GM12878 (cell line): ENCODE measurements around the gene NAV2.

Experiments used
- BACH1 ChIP-seq: fragments of 450-650 bp; IDR thresholded peaks from 2 replicates; pipeline ENCODE4 v1.6.1; 2017; ENCODE audit warnings: mild to moderate bottlenecking, borderline replicate concordance
- CEBPZ ChIP-seq: fragments of 150-350 bp; IDR thresholded peaks from 2 replicates; pipeline ENCODE4 v1.6.1; 2016; ENCODE audit warnings: low read depth, low read length
- CHD1 ChIP-seq: IDR thresholded peaks from 2 replicates; pipeline ENCODE4 v1.6.1; 2012; ENCODE audit warnings: low read depth, low read length, improper control_type of control experiment
- CTCF ChIP-seq, 3 experiments: IDR thresholded peaks in 2 of 3; conservative IDR thresholded peaks in 1 of 3; 2 replicates each; pipeline ENCODE4 v1.5.1; 2011; ENCODE audit warnings: low read depth in 3 of 3, low read length in 3 of 3, mild to moderate bottlenecking in 3 of 3, control low read depth in 2 of 3, moderate library complexity in 2 of 3, inconsistent platforms in 1 of 3, mixed read lengths in 1 of 3; ENCODE audit not compliant: control insufficient read depth in 2 of 3, insufficient read depth in 1 of 3; ENCODE audit errors: extremely low read depth in 1 of 3
- EP300 ChIP-seq, 2 experiments: fragments of 150-350 bp in 1 of 2; IDR thresholded peaks; 2 replicates each; pipeline ENCODE4 v1.6.1; 2011 to 2012; ENCODE audit warnings: low read depth in 2 of 2, low read length in 2 of 2, borderline replicate concordance in 1 of 2, improper control_type of control experiment in 1 of 2, inconsistent platforms in 1 of 2; ENCODE audit not compliant: control insufficient read depth in 1 of 2
- EZH2 ChIP-seq: IDR thresholded peaks from 2 replicates; pipeline ENCODE4 v1.6.1; 2012; ENCODE audit warnings: low read depth, mild to moderate bottlenecking, control low read depth, inconsistent platforms, low read length, borderline replicate concordance; ENCODE audit not compliant: control insufficient read depth
- JUND ChIP-seq: IDR thresholded peaks from 2 replicates; pipeline ENCODE4 v1.6.1; 2012; ENCODE audit warnings: low read depth, mild to moderate bottlenecking, low read length, improper control_type of control experiment, moderate library complexity
- KAT2A ChIP-seq: conservative IDR thresholded peaks from 2 replicates; pipeline ENCODE4 v1.6.1; 2011; ENCODE audit warnings: low read depth, low read length; ENCODE audit not compliant: control insufficient read depth
- NR2C2 ChIP-seq: IDR thresholded peaks from 2 replicates; pipeline ENCODE4 v1.6.1; 2011; ENCODE audit warnings: borderline replicate concordance, low read depth; ENCODE audit not compliant: control insufficient read depth, insufficient read length
- POLR2A ChIP-seq: IDR thresholded peaks from 2 replicates; pipeline ENCODE4 v1.6.1; 2011; ENCODE audit warnings: low read depth, mild to moderate bottlenecking, low read length
- REST ChIP-seq: IDR thresholded peaks from 2 replicates; pipeline ENCODE4 v1.6.1; 2012; ENCODE audit warnings: mild to moderate bottlenecking, low read depth, low read length
- USF2 ChIP-seq: IDR thresholded peaks from 2 replicates; pipeline ENCODE4 v1.6.1; 2011; ENCODE audit warnings: low read depth, low read length, improper control_type of control experiment, borderline replicate concordance
- YY1 ChIP-seq: IDR thresholded peaks from 2 replicates; pipeline ENCODE4 v1.6.1; 2011; ENCODE audit warnings: low read depth, mild to moderate bottlenecking, low read length

- TF ChIP-seq USF2 (no peak), EZH2 (no peak), YY1 (no peak), CHD1 (no peak), POLR2A (no peak), JUND (no peak), CEBPZ (no peak), REST (no peak), CTCF (IDR thresholded peaks at IDR 0.05 in 2 of 3, conservative IDR thresholded peaks at IDR 0.05 in 1 of 3; ENCODE audit: control insufficient read depth in 2 of 3, extremely low read depth in 1 of 3, insufficient read depth in 1 of 3, low read depth in 3 of 3, low read length in 3 of 3) (no peak), NR2C2 (no peak), EP300 (IDR thresholded peaks at IDR 0.05; ENCODE audit: borderline replicate concordance in 1 of 2, control insufficient read depth in 1 of 2, low read depth in 2 of 2, low read length in 2 of 2) (no peak), BACH1 (no peak), KAT2A (no peak)
Measured at GRCh38 chr11:19845626-19846025, 133.0 kb downstream of the NAV2 start.
